ENCODE results near the gene CKAP2L.

CKAP2L gene, protein sequence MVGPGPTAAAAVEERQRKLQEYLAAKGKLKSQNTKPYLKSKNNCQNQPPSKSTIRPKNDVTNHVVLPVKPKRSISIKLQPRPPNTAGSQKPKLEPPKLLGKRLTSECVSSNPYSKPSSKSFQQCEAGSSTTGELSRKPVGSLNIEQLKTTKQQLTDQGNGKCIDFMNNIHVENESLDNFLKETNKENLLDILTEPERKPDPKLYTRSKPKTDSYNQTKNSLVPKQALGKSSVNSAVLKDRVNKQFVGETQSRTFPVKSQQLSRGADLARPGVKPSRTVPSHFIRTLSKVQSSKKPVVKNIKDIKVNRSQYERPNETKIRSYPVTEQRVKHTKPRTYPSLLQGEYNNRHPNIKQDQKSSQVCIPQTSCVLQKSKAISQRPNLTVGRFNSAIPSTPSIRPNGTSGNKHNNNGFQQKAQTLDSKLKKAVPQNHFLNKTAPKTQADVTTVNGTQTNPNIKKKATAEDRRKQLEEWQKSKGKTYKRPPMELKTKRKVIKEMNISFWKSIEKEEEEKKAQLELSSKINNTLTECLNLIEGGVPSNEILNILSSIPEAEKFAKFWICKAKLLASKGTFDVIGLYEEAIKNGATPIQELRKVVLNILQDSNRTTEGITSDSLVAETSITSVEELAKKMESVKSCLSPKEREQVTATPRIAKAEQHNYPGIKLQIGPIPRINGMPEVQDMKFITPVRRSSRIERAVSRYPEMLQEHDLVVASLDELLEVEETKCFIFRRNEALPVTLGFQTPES

GRCh38 chr2:112764071-112765044, at the start of gene CKAP2L:
Gene CKAP2L (minus strand): TSS chr2:112764609. CDS start chr2:112764598, 11 bp downstream.
- peak; percentile 97 for DNase-seq

DNA sequence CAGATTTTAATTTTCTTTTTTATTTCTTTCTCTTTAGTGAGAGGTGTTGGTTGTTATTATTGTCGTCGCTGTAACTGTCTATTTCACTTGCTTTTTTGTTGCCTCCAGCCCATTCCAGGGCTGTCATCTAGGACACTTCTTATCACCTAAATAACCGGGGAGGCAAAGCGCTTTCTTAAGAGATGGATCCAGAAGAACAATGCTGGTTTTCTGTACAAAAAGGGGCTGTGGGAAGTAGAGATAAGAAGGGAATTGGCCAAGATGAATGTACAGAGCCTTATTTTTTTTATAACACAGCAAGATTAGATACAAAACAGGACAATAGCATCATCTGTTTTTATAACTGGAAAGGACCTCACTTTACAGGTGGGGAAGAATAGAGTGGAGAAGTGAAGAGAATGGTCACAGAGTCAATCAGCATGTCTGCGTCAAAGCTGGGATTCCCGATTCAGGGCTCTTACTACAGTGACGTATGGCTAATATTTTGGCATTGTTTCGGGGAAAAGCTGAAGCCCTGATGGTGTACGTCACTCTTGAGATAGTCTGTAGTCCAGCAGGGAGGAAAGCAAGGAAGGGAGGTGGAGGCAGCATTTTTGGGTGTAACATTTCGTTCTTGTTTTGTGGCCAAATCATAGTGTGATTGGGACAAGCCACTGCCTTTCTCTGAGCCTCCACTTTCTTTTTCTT, 49.0 kb upstream of the CKAP2L start:
- no peak for DNase-seq

DNA sequence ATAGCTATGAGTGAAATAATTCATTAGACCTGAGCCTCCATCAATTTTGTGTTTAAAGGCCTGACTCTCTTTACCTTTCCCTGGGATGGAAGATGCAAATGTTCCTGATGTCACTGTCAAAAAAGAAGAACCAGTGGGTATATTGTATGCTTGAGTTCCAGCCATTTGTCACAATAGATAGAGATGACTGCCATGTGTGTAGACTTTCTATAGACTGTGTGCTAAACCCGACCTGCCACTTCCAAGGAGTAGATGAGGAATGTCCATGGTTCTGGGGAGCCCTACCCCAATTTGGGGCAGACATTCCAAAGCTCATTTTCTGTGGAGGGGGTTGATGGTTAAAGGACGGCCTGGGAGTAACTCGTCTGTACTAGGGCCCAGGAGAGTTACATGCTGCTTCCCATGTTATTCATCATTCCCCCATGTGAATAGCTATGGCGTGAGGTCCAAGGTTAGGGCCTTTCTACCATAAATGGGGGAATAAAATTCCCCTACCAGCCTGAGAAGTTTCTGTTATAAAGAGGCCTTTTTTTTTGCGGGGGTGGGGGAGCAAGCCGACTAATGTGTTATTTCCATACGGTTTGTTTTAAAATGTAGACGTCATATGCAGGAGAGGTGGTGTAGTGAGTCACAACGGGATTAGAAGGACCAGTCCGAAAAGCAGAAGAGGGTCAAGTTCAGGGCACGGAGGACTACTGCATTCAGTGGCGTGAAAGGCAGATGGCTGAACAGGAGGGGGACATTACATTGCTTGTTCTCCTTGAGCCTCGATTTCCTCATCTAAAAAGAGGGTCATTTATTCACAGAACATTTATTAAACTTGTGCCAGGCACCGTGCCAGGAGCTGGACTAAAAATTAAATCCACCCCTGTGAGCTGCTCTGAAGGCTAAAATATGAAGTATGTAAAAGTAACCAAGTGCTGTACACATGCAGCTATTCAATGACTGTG, 48.2 kb upstream of the CKAP2L start:
- no peak for DNase-seq

DNA sequence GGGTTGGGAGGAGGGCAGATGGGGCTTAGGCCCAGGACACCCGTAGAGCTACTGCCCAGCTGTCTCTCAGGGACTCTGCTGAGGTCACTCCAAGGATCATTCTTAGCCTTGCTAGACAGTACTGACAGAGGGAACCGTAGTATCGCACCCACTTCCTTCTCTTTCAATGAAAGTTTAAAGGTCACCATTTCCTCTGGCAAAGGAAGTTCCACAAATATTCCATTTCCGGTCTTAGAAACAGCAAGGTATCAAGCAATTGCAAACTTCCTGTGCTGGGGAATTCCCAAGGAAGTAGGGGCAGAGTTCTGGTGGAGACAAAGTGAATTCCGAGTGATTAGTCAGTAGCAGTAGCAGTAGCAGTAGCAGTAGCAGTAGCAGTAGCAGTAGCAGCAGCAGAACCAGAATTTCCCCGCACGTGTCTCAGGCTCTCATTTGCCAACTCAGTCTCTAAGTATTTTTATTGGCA, 47.5 kb upstream of the CKAP2L start:
- no peak for DNase-seq

- DNase-seq = no peak
Observed at GRCh38 chr2:112811276-112811831, 46.9 kb upstream of the CKAP2L start.

GRCh38 chr2:112809112-112809511, 44.7 kb upstream of the CKAP2L start:
- DNase-seq = no peak

DNA sequence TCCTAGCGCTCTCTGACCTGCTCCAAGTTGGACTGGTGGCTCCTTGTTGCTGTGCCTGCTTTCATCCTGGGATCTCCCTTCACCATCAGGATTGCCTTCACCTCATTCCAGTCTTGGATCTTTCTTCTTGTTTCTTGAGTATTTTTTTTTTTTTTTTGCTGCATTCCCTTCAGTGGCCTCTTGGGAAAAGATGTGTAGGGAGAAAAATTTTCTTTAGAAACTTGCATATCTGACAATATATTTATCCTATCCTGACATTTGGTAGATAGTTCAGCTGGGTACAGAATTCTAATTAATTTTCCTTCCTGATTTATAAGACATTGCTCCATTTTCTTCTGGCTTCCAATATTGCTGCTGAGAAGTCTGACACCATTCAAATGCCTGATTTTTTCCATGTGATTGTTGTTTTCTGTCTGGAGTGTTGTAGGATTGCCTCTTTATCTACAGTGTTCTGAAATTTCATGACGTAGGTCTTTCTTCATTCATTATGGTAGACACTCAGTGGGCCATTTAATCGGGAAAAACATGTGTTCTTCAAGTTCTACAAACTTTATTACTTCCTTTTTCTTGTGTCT, 42.9 kb upstream of the CKAP2L start:
- DNase-seq = no peak

GRCh38 chr2:112805542-112805941, 41.1 kb upstream of the CKAP2L start:
- no peak for DNase-seq

GRCh38 chr2:112803691-112804521, 39.5 kb upstream of the CKAP2L start:
- no peak for DNase-seq

DNA sequence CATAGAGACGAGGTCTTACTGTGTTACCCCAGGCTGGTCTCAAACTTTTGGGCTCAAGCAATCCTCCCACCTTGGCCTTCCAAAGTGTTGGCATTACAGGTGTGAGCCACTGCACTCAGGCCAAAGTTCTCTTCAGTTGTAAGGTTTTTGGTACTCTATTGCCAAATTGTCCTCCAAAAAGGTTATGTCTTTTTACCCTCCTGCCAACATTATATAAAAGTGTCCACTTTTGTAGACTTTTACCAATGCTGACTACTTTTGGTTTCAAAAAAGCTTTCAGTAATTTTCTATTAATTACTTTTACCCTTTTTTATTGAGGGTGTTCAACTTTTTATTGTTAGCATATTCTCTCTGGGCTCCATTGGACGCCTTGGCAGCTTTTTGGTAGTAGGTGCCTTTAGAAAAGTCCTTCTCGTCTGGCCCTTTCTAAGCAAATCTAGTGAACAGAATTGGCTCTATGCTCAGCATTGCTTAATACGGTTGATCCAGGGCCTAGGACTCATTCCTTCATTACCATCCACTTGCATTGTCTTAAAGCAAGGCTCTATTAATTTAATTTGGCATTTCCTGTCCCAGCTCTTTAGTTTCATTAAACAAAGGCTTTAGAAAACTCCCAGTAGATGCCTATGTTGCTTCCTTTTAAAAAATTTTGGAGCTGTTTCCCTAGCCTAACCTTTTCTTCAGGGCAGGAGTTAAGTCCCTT, 36.6 kb upstream of the CKAP2L start:
- no peak for DNase-seq

- DNase-seq = no peak
Observed at GRCh38 chr2:112798979-112799975, 34.9 kb upstream of the CKAP2L start.

DNA sequence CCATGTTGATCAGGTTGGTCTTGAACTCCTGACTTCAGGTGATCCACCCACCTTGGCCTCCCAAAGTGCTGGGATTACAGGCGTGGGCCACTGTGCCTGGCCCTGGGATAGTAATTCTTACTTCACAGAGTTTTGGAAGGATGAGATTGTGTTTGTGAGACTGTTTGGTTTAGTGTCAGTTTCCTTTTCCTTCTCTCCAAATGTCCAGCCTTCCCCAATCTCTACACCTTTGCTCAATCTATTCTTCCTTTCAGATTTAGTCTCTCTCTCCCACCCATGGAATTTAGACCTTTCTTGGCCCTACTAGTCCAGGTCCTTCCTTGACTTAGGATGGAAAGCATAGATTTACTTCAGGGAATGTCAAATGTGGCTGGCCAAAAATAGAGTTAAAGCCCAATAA, 32.1 kb upstream of the CKAP2L start:
- DNase-seq = no peak

GRCh38 chr2:112795774-112796173, 31.4 kb upstream of the CKAP2L start:
- no peak for DNase-seq

- DNase-seq = no peak
Observed at GRCh38 chr2:112794841-112795240, 30.4 kb upstream of the CKAP2L start.

DNA sequence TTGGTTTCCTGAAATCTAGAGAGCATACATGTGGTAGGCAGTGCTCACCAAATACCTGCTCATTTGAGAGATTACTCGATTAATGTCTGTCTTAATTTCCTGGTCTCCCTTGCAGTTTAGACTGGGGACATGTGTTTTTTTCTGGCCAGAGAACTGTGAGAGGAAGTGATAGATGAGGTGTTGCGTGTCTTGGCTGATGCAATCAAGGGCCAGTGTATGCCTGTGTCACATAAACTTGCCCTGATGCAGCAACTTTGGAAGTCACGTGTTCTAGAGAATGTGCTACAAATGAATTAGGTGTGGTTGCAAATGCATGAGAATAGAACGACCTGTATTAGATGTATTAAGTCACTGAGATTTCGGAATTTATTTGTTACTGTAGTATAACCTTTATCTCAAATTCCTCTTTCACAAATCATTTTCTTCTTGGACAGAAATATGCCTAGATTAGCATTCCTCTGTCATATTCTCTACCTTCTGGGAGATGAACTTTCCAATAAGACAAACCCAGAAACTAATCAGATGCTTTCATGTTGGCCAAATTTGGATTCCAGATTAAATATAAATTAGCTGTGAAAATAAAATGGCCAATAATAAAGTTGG, 29.8 kb upstream of the CKAP2L start:
- DNase-seq = no peak

GRCh38 chr2:112793449-112793978, 29.1 kb upstream of the CKAP2L start:
- DNase-seq = no peak

GRCh38 chr2:112792419-112792818, 28.0 kb upstream of the CKAP2L start:
- no peak for DNase-seq
